Measurements from ENCODE around the gene SH3RF3.

SH3RF3 gene

DNA sequence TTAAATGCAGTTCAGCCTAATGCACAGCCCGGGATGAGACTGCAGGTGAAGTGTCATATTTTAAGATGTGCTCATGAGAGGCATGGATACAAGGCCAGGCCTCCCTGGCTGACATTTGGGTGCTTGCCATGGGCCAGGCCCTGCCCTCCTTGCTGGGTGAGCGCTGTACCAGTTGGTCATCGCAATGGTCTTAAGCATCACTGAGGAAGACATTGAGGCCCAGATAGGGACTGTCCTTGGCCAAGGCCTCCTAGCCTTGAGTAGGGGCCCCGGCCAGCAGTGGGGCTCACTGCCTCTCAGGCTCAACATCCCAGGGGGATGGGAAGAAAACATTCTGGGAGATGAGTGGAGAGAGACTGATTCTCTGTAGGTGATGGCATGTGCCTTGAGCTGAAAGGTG lies 184.3 kb downstream of the SH3RF3 start:
- H3K4me3 ChIP-seq (ENCODE audit: low read depth, low read length), result no peak overlapping the region
- DNase-seq (ENCODE audit: low read depth), result no peak
- TF ChIP-seq CTCF (IDR thresholded peaks at IDR 0.05; ENCODE audit: insufficient read depth, low read depth, low read length, missing control alignments), result no peak

- DNase-seq (ENCODE audit: low read depth), result no peak
- no peak overlapping the region for H3K4me3 ChIP-seq (ENCODE audit: low read depth, low read length)
- no peak for TF ChIP-seq CTCF (IDR thresholded peaks at IDR 0.05; ENCODE audit: insufficient read depth, low read depth, low read length, missing control alignments)
These were observed 187.1 kb downstream of the SH3RF3 start for GRCh38 chr2:109316091-109316490.

DNA sequence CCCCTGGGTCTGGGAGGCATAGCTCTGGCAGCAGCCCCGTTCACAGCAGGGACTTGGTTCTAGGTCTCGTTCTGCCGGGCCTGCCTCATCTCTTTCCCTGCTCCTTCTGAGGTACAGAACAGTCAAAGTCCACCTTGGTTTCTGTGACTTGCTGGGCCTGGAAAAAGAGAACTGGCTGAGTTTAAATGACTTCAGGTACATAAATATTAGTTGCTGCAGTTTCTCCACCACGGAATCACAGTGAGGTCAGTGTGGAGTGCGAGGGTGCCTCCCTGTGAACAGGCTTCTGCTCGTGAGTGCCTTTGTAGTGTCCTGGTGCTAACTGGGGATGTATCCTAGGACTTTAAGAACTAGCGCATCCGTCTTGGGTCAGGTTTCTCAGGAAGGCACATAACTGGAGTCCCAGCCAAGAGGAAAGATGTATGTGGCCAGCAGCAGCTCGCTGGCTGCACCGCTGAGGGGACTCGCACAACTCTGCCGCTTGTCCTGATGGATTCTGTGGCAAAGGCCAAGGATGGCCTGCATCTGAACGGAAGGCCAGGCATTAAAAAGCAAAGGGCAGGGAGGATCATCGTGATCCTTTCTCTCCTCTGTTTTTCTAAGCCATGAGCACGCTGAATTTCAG lies 188.6 kb downstream of the SH3RF3 start:
- H3K4me3 ChIP-seq (ENCODE audit: low read depth, low read length), result no peak overlapping the region
- DNase-seq (ENCODE audit: low read depth), result no peak
- TF ChIP-seq CTCF (IDR thresholded peaks at IDR 0.05; ENCODE audit: insufficient read depth, low read depth, low read length, missing control alignments), result no peak

- DNase-seq (ENCODE audit: low read depth), result no peak
- H3K4me3 ChIP-seq (ENCODE audit: low read depth, low read length), result no peak overlapping the region
- TF ChIP-seq CTCF (IDR thresholded peaks at IDR 0.05; ENCODE audit: insufficient read depth, low read depth, low read length, missing control alignments), result no peak
These were observed 189.3 kb downstream of the SH3RF3 start for GRCh38 chr2:109318150-109318948.

DNA sequence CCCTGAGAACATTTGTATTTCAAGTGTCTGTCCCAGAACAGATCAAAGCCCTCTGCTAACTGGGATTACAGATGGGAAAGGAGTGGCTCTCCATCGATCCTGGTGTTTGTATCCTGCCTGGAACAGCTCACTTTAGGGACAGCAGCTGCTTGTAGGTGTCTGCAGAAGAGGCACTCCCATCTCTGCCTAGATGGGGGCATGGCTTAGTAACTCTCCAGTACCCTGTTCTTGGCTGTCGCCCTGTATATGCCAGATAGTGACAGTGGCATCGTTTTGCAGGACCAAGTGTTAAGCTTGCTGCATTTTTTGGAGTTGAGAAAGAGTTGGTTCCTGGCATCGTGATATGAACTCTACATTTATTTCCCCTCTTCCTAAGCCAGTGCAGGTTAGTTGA lies 189.9 kb downstream of the SH3RF3 start:
- TF ChIP-seq CTCF (IDR thresholded peaks at IDR 0.05; ENCODE audit: insufficient read depth, low read depth, low read length, missing control alignments), result no peak
- DNase-seq (ENCODE audit: low read depth), result no peak
- H3K4me3 ChIP-seq (ENCODE audit: low read depth, low read length), result no peak overlapping the region

DNA sequence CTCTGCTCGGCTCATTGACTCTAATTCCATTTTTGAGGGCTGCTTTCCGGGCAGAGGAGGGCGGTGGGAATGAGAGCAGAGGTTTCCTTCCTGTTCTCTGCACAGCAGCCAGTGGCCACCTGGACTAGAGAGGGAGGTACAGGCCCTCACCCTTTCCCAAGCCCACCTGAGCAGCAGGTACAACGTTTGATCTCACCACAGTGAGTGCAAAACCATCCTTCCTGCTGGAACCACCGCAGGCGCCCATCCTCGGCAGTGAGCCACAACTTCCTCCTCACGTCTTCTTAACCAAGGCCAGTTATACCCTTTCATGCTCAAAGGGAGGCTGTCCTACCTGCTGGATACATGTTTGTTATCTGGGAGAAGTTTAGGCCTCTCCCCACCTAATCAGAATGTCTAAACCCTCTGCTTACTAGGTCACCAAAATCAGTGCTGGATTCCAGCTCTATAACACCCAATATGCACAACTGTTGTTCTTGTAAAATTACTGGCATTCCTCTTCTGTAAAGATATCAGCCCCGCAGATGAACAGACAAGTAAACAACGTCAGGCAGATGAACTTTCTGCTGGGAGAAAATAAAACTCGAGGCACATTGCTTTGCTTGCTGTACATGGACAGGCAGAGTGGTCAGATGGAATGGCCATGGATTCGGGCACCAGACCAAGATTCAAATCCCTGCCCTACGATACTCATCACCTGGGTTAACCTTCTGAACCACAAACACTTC lies 191.4 kb downstream of the SH3RF3 start:
- TF ChIP-seq CTCF (IDR thresholded peaks at IDR 0.05; ENCODE audit: insufficient read depth, low read depth, low read length, missing control alignments), result no peak
- no peak overlapping the region for H3K4me3 ChIP-seq (ENCODE audit: low read depth, low read length)
- DNase-seq (ENCODE audit: low read depth), result no peak
